Measurements from ENCODE around the gene SLC10A3. TPM values are rescaled to one million over a fixed set of nuclear protein-coding genes. Genes with fewer than 3 reads are reported as not detected.

The SLC10A3 gene
- total and polyA plus RNA-seq, 7 donors: 7.2 to 39.8 (median 15.7) TPM

GRCh38 chrX:154469114-154469513 lies 21.3 kb downstream of the SLC10A3 start:
- H3K36me3 ChIP-seq (ENCODE audit: insufficient read depth in 1 of 2, low read depth in 1 of 2): peaks cover 0 to 46% of the 10 kb centered on the region in 2 donors
- 85 to 94% (median 91%) methylated on average over 6 to 9 of the region's 9 CpGs for WGBS, 3 donors
- intact Hi-C loops (cut with DNase I): no loop called here

DNA sequence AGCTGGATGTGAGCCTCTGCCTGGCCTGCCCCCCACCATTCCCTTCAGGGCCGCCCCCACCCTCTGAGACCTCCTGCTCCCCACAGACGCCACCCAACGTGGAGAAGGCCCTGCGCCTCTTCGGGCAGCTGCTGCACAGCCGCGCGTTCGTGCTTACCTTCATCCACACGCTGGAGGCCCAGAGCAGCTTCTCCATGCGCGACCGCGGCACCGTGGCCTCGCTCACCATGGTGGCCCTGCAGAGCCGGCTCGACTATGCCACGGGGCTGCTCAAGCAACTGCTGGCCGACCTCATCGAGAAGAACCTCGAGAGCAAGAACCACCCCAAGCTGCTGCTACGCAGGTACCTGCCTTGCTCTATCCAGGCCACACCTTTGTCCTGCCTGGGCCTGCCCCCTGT lies 22.2 kb downstream of the SLC10A3 start:
- no peak for DNase-seq
- WGBS, 3 donors: 92 to 93% (median 92%) methylated on average over 20 to 23 of the region's 23 CpGs
- TF ChIP-seq CTCF (IDR thresholded peaks at IDR 0.05): no peak
- H3K4me3 ChIP-seq: no peak overlapping the region
- H3K27ac ChIP-seq: no peak overlapping the region
- H3K4me1 ChIP-seq: no peaks in the 10 kb centered on the region
- H3K36me3 ChIP-seq (ENCODE audit: insufficient read depth in 1 of 2, low read depth in 1 of 2): peaks cover 0 to 46% of the 10 kb centered on the region in 2 donors
- no peak for ATAC-seq
- no peaks in the 10 kb centered on the region for H3K27me3 ChIP-seq (ENCODE audit: insufficient read depth in 3 of 3, low read length in 2 of 3)
- intact Hi-C loops (cut with DNase I): no loop called here
- no peaks in the 10 kb centered on the region for H3K9me3 ChIP-seq

More at GRCh38 chrX:154469114-154469513, 21.3 kb downstream of the SLC10A3 start:
- no peak for TF ChIP-seq CTCF (IDR thresholded peaks at IDR 0.05)
- Histone ChIP-seq H3K27ac (no peak overlapping the region), H3K27me3 (ENCODE audit: insufficient read depth in 3 of 3, low read length in 2 of 3) (no peaks in the 10 kb centered on the region), H3K4me1 (no peaks in the 10 kb centered on the region), H3K4me3 (no peak overlapping the region), H3K9me3 (no peaks in the 10 kb centered on the region)
- ATAC-seq (no peak), DNase-seq (no peak)

GRCh38 chrX:154467556-154467955 lies 22.9 kb downstream of the SLC10A3 start:
- Histone ChIP-seq H3K27me3 (ENCODE audit: insufficient read depth in 3 of 3, low read length in 2 of 3) (no peaks in the 10 kb centered on the region), H3K9me3 (no peaks in the 10 kb centered on the region), H3K4me3 (no peak overlapping the region), H3K36me3 (ENCODE audit: insufficient read depth in 1 of 2, low read depth in 1 of 2) (peaks cover 0 to 46% of the 10 kb centered on the region in 2 donors), H3K4me1 (no peaks in the 10 kb centered on the region), H3K27ac (no peak overlapping the region)
- intact Hi-C loops (cut with DNase I): no loop called here
- 94 to 100% (median 96%) methylated on average over 1 to 21 of the region's 21 CpGs for WGBS, 3 donors
- DNase-seq (no peak), ATAC-seq (no peak)
- no peak for TF ChIP-seq CTCF (IDR thresholded peaks at IDR 0.05)

- no peaks in the 10 kb centered on the region for H3K27me3 ChIP-seq (ENCODE audit: insufficient read depth in 3 of 3, low read length in 2 of 3)
- TF ChIP-seq CTCF (IDR thresholded peaks at IDR 0.05): no peak
- no peak for DNase-seq
- no peak overlapping the region for H3K4me3 ChIP-seq
- H3K4me1 ChIP-seq: no peaks in the 10 kb centered on the region
- ATAC-seq: no peak
- intact Hi-C loops (cut with DNase I): no loop called here
- 88 to 95% (median 92%) methylated on average over 12 to 15 of the region's 15 CpGs for WGBS, 3 donors
- peaks cover 0 to 46% of the 10 kb centered on the region in 2 donors for H3K36me3 ChIP-seq (ENCODE audit: insufficient read depth in 1 of 2, low read depth in 1 of 2)
- no peaks in the 10 kb centered on the region for H3K9me3 ChIP-seq
- no peak overlapping the region for H3K27ac ChIP-seq
Measured at GRCh38 chrX:154466907-154467306, 23.5 kb downstream of the SLC10A3 start.

DNA sequence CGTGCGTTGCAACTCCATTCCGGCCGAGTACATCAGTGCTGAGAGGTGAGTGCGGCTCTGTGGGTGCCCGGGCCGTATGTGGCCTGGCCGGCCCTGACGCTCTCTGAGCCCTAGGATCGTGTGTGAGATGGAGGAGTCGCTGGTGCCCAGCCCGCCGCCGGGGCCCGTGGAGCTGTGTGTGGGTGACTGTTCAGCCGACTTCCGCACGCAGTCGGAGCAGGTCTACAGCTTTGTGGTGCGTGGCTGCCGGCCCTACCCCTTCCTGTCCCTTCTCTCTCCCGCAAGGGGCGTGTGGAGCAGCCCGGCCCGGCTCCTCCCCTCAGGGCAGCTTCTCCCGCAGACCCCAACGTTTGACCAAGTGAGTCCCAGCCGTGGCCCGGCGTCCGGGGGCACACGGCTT lies 24.4 kb downstream of the SLC10A3 start:
- intact Hi-C loops (cut with DNase I): no loop called here
- DNase-seq (no peak), ATAC-seq (no peak)
- H3K36me3 ChIP-seq (ENCODE audit: insufficient read depth in 1 of 2, low read depth in 1 of 2): peaks cover 0 to 46% of the 10 kb centered on the region in 2 donors
- H3K4me3 ChIP-seq: no peak overlapping the region
- no peaks in the 10 kb centered on the region for H3K4me1 ChIP-seq
- TF ChIP-seq CTCF (IDR thresholded peaks at IDR 0.05): no peak
- WGBS, 3 donors: 87 to 92% (median 90%) methylated on average over 4 to 31 of the region's 32 CpGs
- no peaks in the 10 kb centered on the region for H3K27me3 ChIP-seq (ENCODE audit: insufficient read depth in 3 of 3, low read length in 2 of 3)
- H3K9me3 ChIP-seq: no peaks in the 10 kb centered on the region
- H3K27ac ChIP-seq: no peak overlapping the region

Measured in psoas muscle (tissue), 8 donors.